Measurements from ENCODE around the gene AURKB. TPM values are rescaled to one million over a fixed set of nuclear protein-coding genes. Genes with fewer than 3 reads are reported as not detected.
"Not testable (repeated sequence)": the region's sequence is repeated elsewhere in the genome, so short reads cannot be mapped to it uniquely, and the experiment has no call there.

The AURKB gene
- total RNA-seq, 2 experiments from 2014 or later, result 170 to 174 TPM

GRCh38 chr17:8222380-8222629 is 11.9 kb upstream of the AURKB start:
- ATAC-seq (peak; percentile 26), DNase-seq (no peak)
- intact Hi-C loops (cut with micrococcal nuclease), result loop anchor here (1.0 to 5.0 kb wide), 4 partner anchors 35 to 104 kb away; partner anchors contain the start of gene ALOXE3
- H3K36me3 Mint-ChIP-seq (ENCODE audit: low read depth), result peaks cover 22% of the 10 kb centered on the region
- ChIA-PET CTCF (interaction anchor here (0.9 to 4.9 kb wide), 10 partner anchors 11 to 103 kb away, joined by 3 to 47 read pairs (median 8); partner anchors contain the start of genes ALOXE3, AURKB, BORCS6 and CTC1), POLR2A (interaction anchor here (0.9 to 8.8 kb wide), 21 partner anchors 11 to 980 kb away, joined by 3 to 232 read pairs (median 8); partner anchors contain the start of genes ALOXE3, AURKB, BORCS6 and CTC1)
- no peak for TF ChIP-seq CTCF (IDR thresholded peaks at IDR 0.05)
- H3K9me3 Mint-ChIP-seq, result no peaks in the 10 kb centered on the region
- H3K4me3 Mint-ChIP-seq, result peak overlapping the region; percentile 97
- peaks cover 8% of the 10 kb centered on the region for H3K27me3 Mint-ChIP-seq
- peak overlapping the region; percentile 99 for H3K27ac Mint-ChIP-seq
- H3K4me1 Mint-ChIP-seq (ENCODE audit: low read depth), result peaks cover 31% of the 10 kb centered on the region

GRCh38 chr17:8221663-8222379 is 11.4 kb upstream of the AURKB start:
- peaks cover 28% of the 10 kb centered on the region for H3K4me1 Mint-ChIP-seq (ENCODE audit: low read depth)

GRCh38 chr17:8220783-8221662 is 10.6 kb upstream of the AURKB start:
- Mint-ChIP-seq H3K4me3 (peak overlapping the region; percentile 97), H3K27ac (peak overlapping the region; percentile 99), H3K36me3 (ENCODE audit: low read depth) (peaks cover 10% of the 10 kb centered on the region), H3K27me3 (peaks cover 8% of the 10 kb centered on the region), H3K4me1 (ENCODE audit: low read depth) (peaks cover 21% of the 10 kb centered on the region), H3K9me3 (no peaks in the 10 kb centered on the region)
- CTCF ChIA-PET, result interaction anchor here (0.7 to 4.9 kb wide), 13 partner anchors 9 to 148 kb away, joined by 3 to 47 read pairs (median 4); partner anchors contain the start of genes ALOXE3, AURKB, BORCS6 and CTC1
- ATAC-seq, result peak; percentile 13
- intact Hi-C loops (cut with micrococcal nuclease), result loop anchor here (1.0 to 5.0 kb wide), 3 partner anchors 10 to 84 kb away; no protein-coding TSS in a partner anchor
- peak; percentile 94 for DNase-seq
- no peak for TF ChIP-seq CTCF (IDR thresholded peaks at IDR 0.05)
- POLR2A ChIA-PET, result interaction anchor here (0.7 to 8.8 kb wide), 22 partner anchors 10 to 335 kb away, joined by 3 to 232 read pairs (median 8); partner anchors contain the start of genes ALOXE3, AURKB, BORCS6 and CTC1

More at GRCh38 chr17:8221663-8222379, 11.4 kb upstream of the AURKB start:
- H3K27me3 Mint-ChIP-seq, result peaks cover 8% of the 10 kb centered on the region
- peak; percentile 56 for ATAC-seq
- TF ChIP-seq CTCF (IDR thresholded peaks at IDR 0.05), result no peak
- peaks cover 17% of the 10 kb centered on the region for H3K36me3 Mint-ChIP-seq (ENCODE audit: low read depth)
- H3K4me3 Mint-ChIP-seq, result peak overlapping the region; percentile 97
- peak; percentile 94 for DNase-seq
- H3K9me3 Mint-ChIP-seq, result no peaks in the 10 kb centered on the region
- intact Hi-C loops (cut with micrococcal nuclease), result loop anchor here (1.0 to 5.0 kb wide), 5 partner anchors 11 to 103 kb away; partner anchors contain the start of gene ALOXE3
- CTCF ChIA-PET, result interaction anchor here (1.0 to 4.9 kb wide), 11 partner anchors 10 to 149 kb away, joined by 3 to 47 read pairs (median 8); partner anchors contain the start of genes ALOXE3, AURKB, BORCS6 and CTC1
- POLR2A ChIA-PET, result interaction anchor here (0.8 to 8.8 kb wide), 24 partner anchors 11 to 335 kb away, joined by 3 to 232 read pairs (median 6); partner anchors contain the start of genes ALOXE3, AURKB, BORCS6 and CTC1
- H3K27ac Mint-ChIP-seq, result peak overlapping the region; percentile 99

- POLR2A ChIA-PET, result interaction anchor here (0.8 to 16.5 kb wide), 4 partner anchors 8 to 41 kb away, joined by 3 to 186 read pairs (median 59); partner anchors contain the start of gene BORCS6
- H3K27ac Mint-ChIP-seq; H3K9me3 Mint-ChIP-seq; CTCF ChIA-PET; DNase-seq; H3K27me3 Mint-ChIP-seq; ATAC-seq; intact Hi-C loops (cut with micrococcal nuclease); H3K4me3 Mint-ChIP-seq: not testable (repeated sequence)
- H3K36me3 Mint-ChIP-seq (ENCODE audit: low read depth), result peaks cover 12% of the 10 kb centered on the region
- peaks cover 10% of the 10 kb centered on the region for H3K4me1 Mint-ChIP-seq (ENCODE audit: low read depth)
Observed at GRCh38 chr17:8214000-8214399, 3.6 kb upstream of the AURKB start.
